HepG2 (cell line): ENCODE measurements around the gene ARHGAP20. TPM values are rescaled to one million over a fixed set of nuclear protein-coding genes. Genes with fewer than 3 reads are reported as not detected.

ENCODE experiments used
- ATAC-seq: fragments of 200-7000 bp; cut with Tn5 transposase; 3 replicates; pipeline ENCODE4 v1.9.1; 2020; ENCODE audit warnings: mild to moderate bottlenecking, moderate library complexity
- BruUV-seq: library from RNA; stranded (reverse); fragments of 400-500 nt; replicated peaks from 2 replicates; lab custom pipeline; 2021; lab: Mats Ljungman, UMichigan
- CTCF ChIA-PET: fragments of 300-600 bp; formaldehyde crosslinking; extraction: SDS; loops from one replicate; lab custom pipeline; 2021; ENCODE audit warnings: low total read pairs, inconsistent platforms, low intra/inter-chr PET ratio; lab: Yijun Ruan, JAX
- POLR2A ChIA-PET: fragments of 350-600 bp; sonication (Branson Sonifier 250); formaldehyde crosslinking; loops from one replicate; lab custom pipeline; 2020; ENCODE audit warnings: antibody characterized with exemption, inconsistent platforms; lab: Yijun Ruan, JAX
- DNase-seq: peaks from one replicate; pipeline ENCODE4 v3.0.0-alpha.2; 2015; ENCODE audit warnings: low spot score
- FAIRE-seq: peaks from 3 replicates; lab custom pipeline; 2011; peaks lifted over from hg19 to GRCh38; lab: Jason Lieb, UNC
- H2AFZ ChIP-seq: one replicate; pipeline ENCODE4 v1.6.1; 2011; ENCODE audit warnings: low read length, inconsistent platforms
- H3K27ac ChIP-seq: fragments of 300-600 bp; 3 replicates; pipeline ENCODE4 v1.8.0; 2011; ENCODE audit warnings: mixed run types, mild to moderate bottlenecking, mixed read lengths, low read length, inconsistent platforms; ENCODE audit not compliant: insufficient read depth; ENCODE audit errors: extremely low read length
- H3K27me3 ChIP-seq, 2 experiments: fragments of 200-600 bp in 1 of 2; 2 replicates in 1 of 2; 3 replicates in 1 of 2; pipeline versions ENCODE4 v1.6.0 to v1.8.0; 2011; ENCODE audit warnings: low read length in 2 of 2, mild to moderate bottlenecking in 2 of 2, moderate library complexity in 2 of 2, inconsistent platforms in 1 of 2; ENCODE audit not compliant: insufficient read depth in 2 of 2, control insufficient read depth in 1 of 2
- H3K36me3 ChIP-seq, 2 experiments: fragments of 200-600 bp in 1 of 2; replicated peaks in 1 of 2; 2 replicates in 1 of 2; 3 replicates in 1 of 2; pipeline versions ENCODE4 v1.5.1 to v1.8.0; 2011; ENCODE audit warnings: low read length in 2 of 2, inconsistent platforms in 1 of 2; ENCODE audit not compliant: insufficient read depth in 2 of 2, control insufficient read depth in 1 of 2
- H3K4me1 ChIP-seq: 2 replicates; pipeline ENCODE4 v1.5.1; 2012; ENCODE audit warnings: low read length, inconsistent platforms; ENCODE audit not compliant: insufficient read depth
- H3K4me2 ChIP-seq: 2 replicates; pipeline ENCODE4 v1.6.0; 2011; ENCODE audit warnings: low read depth, low read length, inconsistent platforms
- H3K4me3 ChIP-seq, 3 experiments: fragments of 200-600 bp in 1 of 3; sonication (generic), shearing (Covaris generic) in 1 of 3; replicated peaks in 1 of 3; 2 replicates each; pipeline ENCODE4 v1.5.1; 2011 to 2016; ENCODE audit warnings: low read length in 3 of 3, inconsistent platforms in 2 of 3, low read depth in 2 of 3, mild to moderate bottlenecking in 2 of 3, control low read depth in 1 of 3, mixed read lengths in 1 of 3; ENCODE audit not compliant: insufficient read depth in 1 of 3
- H3K79me2 ChIP-seq: one replicate; pipeline ENCODE4 v1.6.1; 2011; ENCODE audit warnings: low read length, inconsistent platforms; ENCODE audit not compliant: insufficient read depth
- H3K9ac ChIP-seq: 2 replicates; pipeline ENCODE4 v1.6.0; 2011; ENCODE audit warnings: mild to moderate bottlenecking, low read depth, low read length, inconsistent platforms; ENCODE audit not compliant: insufficient read depth
- H3K9me3 ChIP-seq: 2 replicates; pipeline ENCODE4 v1.5.1; 2012; ENCODE audit warnings: mild to moderate bottlenecking, low read length
- H4K20me1 ChIP-seq: 2 replicates; pipeline ENCODE4 v1.6.0; 2011; ENCODE audit warnings: inconsistent platforms, mild to moderate bottlenecking, low read length, moderate library complexity; ENCODE audit not compliant: insufficient read depth
- ATF7-NPFF ChIP-seq: sonication (generic); formaldehyde crosslinking; IDR thresholded peaks from 2 replicates; pipeline ENCODE4 v1.8.1; 2023; ENCODE audit warnings: mild to moderate bottlenecking, low read depth, missing genetic modification reagents, moderate library complexity
- FOXP4 ChIP-seq: sonication (generic); formaldehyde crosslinking; IDR thresholded peaks from 2 replicates; pipeline ENCODE4 v1.4.0; 2020; ENCODE audit warnings: missing genetic modification reagents
- HBP1 ChIP-seq: IDR thresholded peaks from 2 replicates; pipeline ENCODE4 v1.6.1; 2016; ENCODE audit warnings: low read depth, control low read depth
- HINFP ChIP-seq: sonication (generic); formaldehyde crosslinking; IDR thresholded peaks from 2 replicates; pipeline ENCODE4 v1.4.0; 2020; ENCODE audit warnings: low read depth, mild to moderate bottlenecking, missing genetic modification reagents
- HMG20A ChIP-seq: IDR thresholded peaks from 2 replicates; pipeline ENCODE4 v1.6.1; 2016; ENCODE audit warnings: borderline replicate concordance
- MTA3 ChIP-seq: sonication (generic); formaldehyde crosslinking; IDR thresholded peaks from 2 replicates; pipeline ENCODE4 v1.4.0; 2020; ENCODE audit warnings: missing genetic modification reagents
- RFX3 ChIP-seq: IDR thresholded peaks from 2 replicates; pipeline ENCODE4 v1.6.1; 2016; ENCODE audit warnings: missing biosample characterization, missing genetic modification reagents
- SOX6 ChIP-seq, 2 experiments: fragments of 450-650 bp in 1 of 2; sonication (generic) in 1 of 2; formaldehyde crosslinking in 1 of 2; IDR thresholded peaks; 2 replicates each; pipeline versions ENCODE4 v1.4.0 to v1.6.1; 2017 to 2020; ENCODE audit warnings: antibody characterized with exemption in 1 of 2, mild to moderate bottlenecking in 1 of 2, missing genetic modification reagents in 1 of 2
- SYNCRIP ChIP-seq: fragments of 200-400 bp; formaldehyde crosslinking; IDR thresholded peaks from 2 replicates; pipeline ENCODE4 v1.6.1; 2018; ENCODE audit warnings: mild to moderate bottlenecking, low read depth, low read length; ENCODE audit not compliant: insufficient read depth
- XBP1 ChIP-seq: sonication (generic); formaldehyde crosslinking; IDR thresholded peaks from 2 replicates; pipeline ENCODE4 v1.5.0; 2020; ENCODE audit warnings: missing genetic modification reagents
- ZBTB26 ChIP-seq: IDR thresholded peaks from 2 replicates; pipeline ENCODE4 v1.6.1; 2016; ENCODE audit warnings: missing compliant biosample characterization, missing genetic modification reagents, borderline replicate concordance
- ZFP37 ChIP-seq: sonication (generic); formaldehyde crosslinking; IDR thresholded peaks from 2 replicates; pipeline ENCODE4 v1.4.0; 2020; ENCODE audit warnings: missing genetic modification reagents, borderline replicate concordance
- ZNF749 ChIP-seq: sonication (generic); formaldehyde crosslinking; IDR thresholded peaks from 2 replicates; pipeline ENCODE4 v1.8.0; 2022; ENCODE audit warnings: mild to moderate bottlenecking, missing genetic modification reagents, moderate library complexity, borderline replicate concordance
- ZSCAN22 ChIP-seq: sonication (generic); formaldehyde crosslinking; IDR thresholded peaks from 2 replicates; pipeline ENCODE4 v1.4.0; 2020; ENCODE audit warnings: mild to moderate bottlenecking, missing genetic modification reagents
- WGBS: methylation state at CpG from one replicate; pipeline ENCODE4 v1.1.6; 2017; ENCODE audit warnings: low lambda C conversion rate; 5-methylcytosine and 5-hydroxymethylcytosine counted together
- in situ Hi-C: cut with HindIII; loops from 2 replicates; pipeline ENCODE4 v1.10.0; 2017; ENCODE audit warnings: low pct_unique_long_range_greater_than_20kb; ENCODE audit not compliant: extremely low pct_ligation_motif_present
- intact Hi-C: fragments of 100-400 bp; cut with micrococcal nuclease; formaldehyde crosslinking; loops from one replicate; pipeline ENCODE4 v1.10.0; 2022; ENCODE audit not compliant: unreplicated experiment
- polyA plus RNA-seq, 8 experiments: library from polyadenylated mRNA; depleted of rRNA in 3 of 8; stranded (reverse) in 7 of 8; unstranded in 1 of 8; fragments of >200 nt; fragmentation: Illumina TruSeq in 4 of 8; extraction: Trizol in 4 of 8; gene quantifications; 2 replicates each; pipeline versions ENCODE4 v1.2.1 to v1.2.3, GENCODE V29; 2011 to 2016; ENCODE audit warnings: low read depth in 4 of 8, missing spikeins in 1 of 8, mixed read lengths in 1 of 8; ENCODE audit not compliant: insufficient read depth in 1 of 8
- total RNA-seq, 5 experiments: library from RNA; depleted of rRNA; stranded (reverse); fragments of >200 nt; fragmentation: Illumina TruSeq; extraction: Trizol; gene quantifications; 2 replicates each; pipeline ENCODE4 v1.2.3, GENCODE V29; 2016; ENCODE audit warnings: low read depth in 1 of 5

Gene ARHGAP20
- total and polyA plus RNA-seq, 2 of the 13 experiments (the other 11 are each of a cell fraction or from before 2014, with no cell fraction given), result not detected

- Histone ChIP-seq H3K79me2 (no peaks in the 10 kb centered on the region), H3K4me2 (no peak overlapping the region), H3K9me3 (peaks cover 10% of the 10 kb centered on the region; the same call in 1 of the 2 replicates), H3K27me3 (no peaks in the 10 kb centered on the region), H3K4me3 (no peak overlapping the region), H3K4me1 (no peaks in the 10 kb centered on the region), H4K20me1 (no peaks in the 10 kb centered on the region), H2AFZ (no peak overlapping the region), H3K9ac (no peak overlapping the region), H3K36me3 (no peaks in the 10 kb centered on the region), H3K27ac (no peak overlapping the region)
- ChIA-PET CTCF (no interaction called here), POLR2A (no interaction called here)
- no peak for ATAC-seq
- no peak for TF ChIP-seq SYNCRIP
- no peak for TF ChIP-seq ZSCAN22
- no peak for TF ChIP-seq HMG20A (CRISPR knock-in tag)
- no peak for TF ChIP-seq ZBTB26 (CRISPR knock-in tag)
- no peak for TF ChIP-seq RFX3
- no peak for TF ChIP-seq ATF7-NPFF (CRISPR knock-in tag)
- no peak for TF ChIP-seq XBP1
- no peak for TF ChIP-seq HBP1 (CRISPR knock-in tag)
- TF ChIP-seq FOXP4 (CRISPR knock-in tag), result no peak
- TF ChIP-seq ZFP37 (CRISPR knock-in tag), result no peak
- no peak for TF ChIP-seq MTA3 (CRISPR knock-in tag)
- TF ChIP-seq SOX6 (IDR thresholded peaks at IDR 0.05), result no peak
- TF ChIP-seq SOX6 (CRISPR knock-in tag; IDR thresholded peaks at IDR 0.05), result no peak
- no peak for TF ChIP-seq HINFP
- no peak for TF ChIP-seq ZNF749
- in situ Hi-C loops (no loop called here), intact Hi-C loops (no loop called here)
- DNase-seq, result no peak
- no peak for FAIRE-seq
- no TSS peak for BruUV-seq
- WGBS, result 3% methylated on average over 2 of the region's 3 CpGs
Observed at GRCh38 chr11:110755941-110756340, 43.7 kb upstream of the ARHGAP20 start.
